22Rv1 (cell line): Measurements from ENCODE around the gene ABO.

Source experiments
- ZFX ChIP-seq: fragments of 450-650 bp; IDR thresholded peaks from 2 replicates; pipeline ENCODE4 v1.6.1; 2017; ENCODE audit warnings: antibody characterized with exemption, borderline replicate concordance
- TF ChIP-seq, protein P1 (sequence below): fragments of 450-650 bp; IDR thresholded peaks from 2 replicates; pipeline ENCODE4 v1.5.1; 2017; ENCODE audit warnings: mild to moderate bottlenecking

DNA sequence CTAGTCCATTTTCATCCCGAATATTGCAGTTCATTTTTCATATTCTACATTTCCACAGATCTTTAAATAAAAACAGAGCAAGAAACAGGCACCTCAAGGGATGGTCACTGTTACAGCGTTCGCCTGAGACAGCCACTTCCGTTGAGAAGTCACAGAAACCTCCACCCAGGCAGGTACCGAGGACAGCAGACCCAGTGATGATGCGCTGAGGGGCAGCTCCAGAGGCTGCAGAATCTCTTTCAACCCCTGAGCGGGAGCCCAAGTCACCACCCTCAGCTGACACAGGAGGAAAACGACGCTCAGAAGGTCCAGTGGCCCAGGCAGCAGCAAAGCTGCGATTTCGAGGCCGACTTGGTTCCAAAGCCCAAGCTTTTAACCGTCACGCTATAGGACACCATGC is 32.8 kb downstream of the ABO start:
- TF ChIP-seq, protein P1, sequence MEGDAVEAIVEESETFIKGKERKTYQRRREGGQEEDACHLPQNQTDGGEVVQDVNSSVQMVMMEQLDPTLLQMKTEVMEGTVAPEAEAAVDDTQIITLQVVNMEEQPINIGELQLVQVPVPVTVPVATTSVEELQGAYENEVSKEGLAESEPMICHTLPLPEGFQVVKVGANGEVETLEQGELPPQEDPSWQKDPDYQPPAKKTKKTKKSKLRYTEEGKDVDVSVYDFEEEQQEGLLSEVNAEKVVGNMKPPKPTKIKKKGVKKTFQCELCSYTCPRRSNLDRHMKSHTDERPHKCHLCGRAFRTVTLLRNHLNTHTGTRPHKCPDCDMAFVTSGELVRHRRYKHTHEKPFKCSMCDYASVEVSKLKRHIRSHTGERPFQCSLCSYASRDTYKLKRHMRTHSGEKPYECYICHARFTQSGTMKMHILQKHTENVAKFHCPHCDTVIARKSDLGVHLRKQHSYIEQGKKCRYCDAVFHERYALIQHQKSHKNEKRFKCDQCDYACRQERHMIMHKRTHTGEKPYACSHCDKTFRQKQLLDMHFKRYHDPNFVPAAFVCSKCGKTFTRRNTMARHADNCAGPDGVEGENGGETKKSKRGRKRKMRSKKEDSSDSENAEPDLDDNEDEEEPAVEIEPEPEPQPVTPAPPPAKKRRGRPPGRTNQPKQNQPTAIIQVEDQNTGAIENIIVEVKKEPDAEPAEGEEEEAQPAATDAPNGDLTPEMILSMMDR = no peak
- no peak for TF ChIP-seq ZFX
